GM12878 (cell line): ENCODE measurements around the gene TLK2. TPM values are rescaled to one million over a fixed set of nuclear protein-coding genes. Genes with fewer than 3 reads are reported as not detected.

Source experiments
- ATAC-seq: fragments of 200-7000 bp; cut with Tn5 transposase; 3 replicates; pipeline ENCODE4 v1.9.1; 2020; ENCODE audit warnings: mild to moderate bottlenecking, moderate library complexity
- BruUV-seq: library from RNA; stranded (reverse); fragments of 400-500 nt; replicated peaks from 2 replicates; lab custom pipeline; 2021; lab: Mats Ljungman, UMichigan
- CTCF ChIA-PET: fragments of 300-600 bp; sonication (Branson Sonifier 250); formaldehyde crosslinking; extraction: SDS; loops from one replicate; lab custom pipeline; 2021; ENCODE audit warnings: inconsistent platforms; lab: Yijun Ruan, JAX
- POLR2A ChIA-PET: fragments of 350-600 bp; formaldehyde crosslinking; extraction: SDS; loops from one replicate; lab custom pipeline; 2021; ENCODE audit warnings: inconsistent platforms; lab: Charles Lee
- RAD21 ChIA-PET: fragments of 300-600 bp; sonication (Branson Sonifier 250); formaldehyde crosslinking; loops from one replicate; lab custom pipeline; 2023; ENCODE audit warnings: antibody characterized with exemption; ENCODE audit not compliant: unreplicated experiment; lab: Charles Lee
- SMC1A ChIA-PET: fragments of 300-600 bp; sonication (Branson Sonifier 250); formaldehyde crosslinking; loops from one replicate; lab custom pipeline; 2023; ENCODE audit not compliant: unreplicated experiment, uncharacterized antibody; lab: Charles Lee
- DNase-seq: peaks from one replicate; pipeline ENCODE4 v3.0.0-alpha.2; 2011; ENCODE audit warnings: low read depth, low spot score
- FAIRE-seq: peaks from 3 replicates; lab custom pipeline; 2011; peaks lifted over from hg19 to GRCh38; lab: Jason Lieb, UNC
- H2AFZ ChIP-seq: 2 replicates; pipeline ENCODE4 v1.6.0; 2011; ENCODE audit warnings: low read depth, low read length, control low read depth; ENCODE audit not compliant: control insufficient read depth
- H3K27ac ChIP-seq: 2 replicates; pipeline ENCODE4 v1.5.1; 2011; ENCODE audit warnings: control low read depth; ENCODE audit not compliant: control insufficient read depth, insufficient read depth
- H3K27me3 ChIP-seq, 2 experiments: replicated peaks in 1 of 2; 2 replicates each; pipeline versions ENCODE4 v1.6.0 to v1.6.1; 2011; ENCODE audit warnings: low read length in 1 of 2; ENCODE audit not compliant: control insufficient read depth in 2 of 2, insufficient read depth in 2 of 2
- H3K36me3 ChIP-seq, 2 experiments: 2 replicates each; pipeline ENCODE4 v1.5.1; 2011; ENCODE audit warnings: low read length in 1 of 2; ENCODE audit not compliant: control insufficient read depth in 2 of 2, insufficient read depth in 2 of 2
- H3K4me1 ChIP-seq: 2 replicates; pipeline ENCODE4 v1.6.1; 2011; ENCODE audit warnings: mild to moderate bottlenecking, low read length, moderate library complexity, mixed read lengths; ENCODE audit not compliant: control insufficient read depth, insufficient read depth
- H3K4me2 ChIP-seq: 2 replicates; pipeline ENCODE4 v1.6.0; 2011; ENCODE audit warnings: control low read depth; ENCODE audit not compliant: control insufficient read depth, insufficient read depth
- H3K4me3 ChIP-seq: fragments of 200-600 bp; sonication (generic); 2 replicates; pipeline ENCODE4 v1.5.1; 2016
- H3K79me2 ChIP-seq: 2 replicates; pipeline ENCODE4 v1.6.0; 2011; ENCODE audit warnings: low read length; ENCODE audit not compliant: control insufficient read depth, insufficient read depth
- H3K9ac ChIP-seq: 2 replicates; pipeline ENCODE4 v1.8.0; 2011; ENCODE audit warnings: low read length, control low read depth, mixed read lengths; ENCODE audit not compliant: control insufficient read depth, insufficient read depth
- H3K9me3 ChIP-seq: replicated peaks from 3 replicates; pipeline ENCODE4 v1.5.1; 2011; ENCODE audit warnings: mild to moderate bottlenecking, low read length; ENCODE audit not compliant: control insufficient read depth, insufficient read depth
- H4K20me1 ChIP-seq: 2 replicates; pipeline ENCODE4 v1.6.0; 2011; ENCODE audit not compliant: control insufficient read depth, insufficient read depth
- BHLHE40 ChIP-seq, 2 experiments: fragments of 450-650 bp in 1 of 2; IDR thresholded peaks; 2 replicates each; pipeline ENCODE4 v1.6.1; 2011 to 2017; ENCODE audit warnings: low read depth in 2 of 2, borderline replicate concordance in 1 of 2, improper control_type of control experiment in 1 of 2, low read length in 1 of 2, mild to moderate bottlenecking in 1 of 2
- ETV6 ChIP-seq, 2 experiments: fragments of 450-650 bp in 1 of 2; IDR thresholded peaks in 1 of 2; conservative IDR thresholded peaks in 1 of 2; 2 replicates each; pipeline ENCODE4 v1.6.1; 2014; ENCODE audit warnings: antibody characterized with exemption in 1 of 2, borderline replicate concordance in 1 of 2, low read depth in 1 of 2, mild to moderate bottlenecking in 1 of 2, moderate library complexity in 1 of 2
- KAT2A ChIP-seq: conservative IDR thresholded peaks from 2 replicates; pipeline ENCODE4 v1.6.1; 2011; ENCODE audit warnings: low read depth, low read length; ENCODE audit not compliant: control insufficient read depth
- NR2C1 ChIP-seq: fragments of 450-650 bp; IDR thresholded peaks from 2 replicates; pipeline ENCODE4 v1.6.1; 2017; ENCODE audit warnings: antibody characterized with exemption, mild to moderate bottlenecking, moderate library complexity
- POU2F2 ChIP-seq: IDR thresholded peaks from 3 replicates; pipeline ENCODE4 v1.6.1; 2011; ENCODE audit warnings: low read depth, mild to moderate bottlenecking, low read length, borderline replicate concordance
- SMARCA5 ChIP-seq: fragments of 450-650 bp; IDR thresholded peaks from 2 replicates; pipeline ENCODE4 v1.6.1; 2017; ENCODE audit warnings: mild to moderate bottlenecking
- SREBF1 ChIP-seq: IDR thresholded peaks from 2 replicates; pipeline ENCODE4 v1.6.1; 2012; ENCODE audit warnings: mild to moderate bottlenecking, low read length
- TCF12 ChIP-seq: IDR thresholded peaks from 2 replicates; pipeline ENCODE4 v1.6.1; 2011; ENCODE audit warnings: low read depth, mild to moderate bottlenecking, low read length
- WGBS: methylation state at CpG from one replicate; pipeline ENCODE4 v1.1.6; 2016; ENCODE audit warnings: low lambda C conversion rate; ENCODE audit not compliant: insufficient replicate concordance, insufficient coverage; ENCODE audit errors: missing lambda C conversion rate; 5-methylcytosine and 5-hydroxymethylcytosine counted together
- in situ Hi-C: fragments of 300-500 bp; cut with MboI; formaldehyde crosslinking; loops from 9 replicates; pipeline ENCODE4 v1.14.3; 2018; ENCODE audit warnings: mixed read lengths
- intact Hi-C: fragments of 100-400 bp; cut with micrococcal nuclease; formaldehyde crosslinking; loops from one replicate; pipeline ENCODE4 v1.14.2; 2022; ENCODE audit not compliant: unreplicated experiment
- polyA plus RNA-seq, 11 experiments: library from polyadenylated mRNA; depleted of rRNA in 4 of 11; unstranded in 6 of 11; stranded (reverse) in 5 of 11; fragments of >200 nt; fragmentation: Nextera tagmentation in 4 of 11; fragmentation: Illumina TruSeq in 1 of 11; extraction: Ambion mirVana in 4 of 11; extraction: Trizol in 1 of 11; gene quantifications; 1 replicate in 1 of 11; 2 replicates in 10 of 11; pipeline versions ENCODE4 v1.2.1 to v1.2.3, GENCODE V29; 2011 to 2016; ENCODE audit warnings: inconsistent platforms in 2 of 11, missing spikeins in 2 of 11, low read depth in 1 of 11
- total RNA-seq, 4 experiments: library from RNA; depleted of rRNA in 3 of 4; stranded (reverse); fragments of >200 nt in 3 of 4; fragmentation: Illumina TruSeq in 1 of 4; extraction: Trizol in 1 of 4; gene quantifications; 2 replicates each; pipeline versions ENCODE4 v1.2.1 to v1.2.3, GENCODE V29; 2013 to 2021
- TF ChIP-seq, protein P1 (sequence below): fragments of 450-650 bp; IDR thresholded peaks from 2 replicates; pipeline ENCODE4 v1.6.1; 2017; ENCODE audit warnings: mild to moderate bottlenecking
- TF ChIP-seq, protein P2 (sequence below): fragments of 150-350 bp; IDR thresholded peaks from 2 replicates; pipeline ENCODE4 v1.6.1; 2014; ENCODE audit warnings: mild to moderate bottlenecking, low read depth, low read length
- TF ChIP-seq, protein P3 (sequence below): fragments of 450-650 bp; IDR thresholded peaks from 2 replicates; pipeline ENCODE4 v1.6.1; 2016; ENCODE audit warnings: mild to moderate bottlenecking
- TF ChIP-seq, protein P4 (sequence below): IDR thresholded peaks from 2 replicates; pipeline ENCODE4 v1.6.1; 2012; ENCODE audit warnings: low read length, inconsistent platforms
- TF ChIP-seq, protein P5 (sequence below): fragments of 150-350 bp; IDR thresholded peaks from 2 replicates; pipeline ENCODE4 v1.6.1; 2016; ENCODE audit warnings: low read depth, low read length

TLK2 gene
- total and polyA plus RNA-seq, 10 of the 15 experiments (the other 5 are each of a cell fraction or from before 2014, with no cell fraction given): 12.1 to 51.2 (median 27.5) TPM

DNA sequence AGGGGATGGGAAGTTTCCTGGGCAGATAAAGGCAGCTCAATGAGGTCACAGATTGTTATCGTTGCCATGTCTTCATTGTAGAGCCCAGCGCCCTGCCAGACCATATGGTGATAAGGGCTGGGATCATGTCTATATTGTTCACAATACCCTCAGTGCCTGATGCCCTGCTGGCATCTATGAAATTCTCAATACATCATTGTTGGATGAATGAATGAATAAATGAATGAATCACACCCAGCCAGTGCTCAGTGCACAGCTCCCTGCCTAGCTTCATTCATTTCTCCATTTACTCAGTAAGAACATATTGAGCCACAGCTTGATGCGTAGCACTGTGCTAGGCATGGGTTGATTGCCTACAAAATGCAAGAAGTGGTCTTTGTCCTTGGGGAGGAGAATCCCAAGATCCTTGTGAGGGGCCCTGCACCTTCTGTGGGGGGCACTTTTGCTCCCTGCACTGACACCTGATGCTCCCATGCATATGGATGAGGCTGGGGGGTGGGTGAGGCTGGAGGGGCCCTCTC is 178.6 kb downstream of the TLK2 start:
- Histone ChIP-seq H3K36me3 (no peaks in the 10 kb centered on the region), H3K27me3 (no peaks in the 10 kb centered on the region; a peak in 1 of 4 replicates), H3K9ac (no peak overlapping the region), H3K4me2 (no peak overlapping the region), H4K20me1 (no peaks in the 10 kb centered on the region), H3K4me1 (peaks cover 12% of the 10 kb centered on the region), H3K4me3 (no peak overlapping the region), H3K79me2 (no peaks in the 10 kb centered on the region), H3K27ac (no peak overlapping the region), H3K9me3 (peaks cover 6% of the 10 kb centered on the region; the same call in 2 of the 3 replicates), H2AFZ (no peak overlapping the region)
- DNase-seq (no peak), FAIRE-seq (no peak), ATAC-seq (no peak)
- in situ Hi-C loops (no loop called here), intact Hi-C loops (no loop called here)
- whole genome bisulfite sequencing: 98% methylated on average over 3 of the region's 3 CpGs
- ChIA-PET CTCF (no interaction called here), SMC1A (no interaction called here), POLR2A (no interaction called here), RAD21 (no interaction called here)
- BruUV-seq: no TSS peak
- TF ChIP-seq TCF12 (no peak), BHLHE40 (IDR thresholded peaks at IDR 0.05; ENCODE audit: borderline replicate concordance in 1 of 2, low read depth in 2 of 2, low read length in 1 of 2) (no peak), SMARCA5 (no peak), POU2F2 (no peak), KAT2A (no peak), SREBF1 (no peak), NR2C1 (no peak), ETV6 (conservative IDR thresholded peaks at IDR 0.05 in 1 of 2, IDR thresholded peaks at IDR 0.05 in 1 of 2; ENCODE audit: borderline replicate concordance in 1 of 2, low read depth in 1 of 2) (no peak)
- TF ChIP-seq, protein P1, sequence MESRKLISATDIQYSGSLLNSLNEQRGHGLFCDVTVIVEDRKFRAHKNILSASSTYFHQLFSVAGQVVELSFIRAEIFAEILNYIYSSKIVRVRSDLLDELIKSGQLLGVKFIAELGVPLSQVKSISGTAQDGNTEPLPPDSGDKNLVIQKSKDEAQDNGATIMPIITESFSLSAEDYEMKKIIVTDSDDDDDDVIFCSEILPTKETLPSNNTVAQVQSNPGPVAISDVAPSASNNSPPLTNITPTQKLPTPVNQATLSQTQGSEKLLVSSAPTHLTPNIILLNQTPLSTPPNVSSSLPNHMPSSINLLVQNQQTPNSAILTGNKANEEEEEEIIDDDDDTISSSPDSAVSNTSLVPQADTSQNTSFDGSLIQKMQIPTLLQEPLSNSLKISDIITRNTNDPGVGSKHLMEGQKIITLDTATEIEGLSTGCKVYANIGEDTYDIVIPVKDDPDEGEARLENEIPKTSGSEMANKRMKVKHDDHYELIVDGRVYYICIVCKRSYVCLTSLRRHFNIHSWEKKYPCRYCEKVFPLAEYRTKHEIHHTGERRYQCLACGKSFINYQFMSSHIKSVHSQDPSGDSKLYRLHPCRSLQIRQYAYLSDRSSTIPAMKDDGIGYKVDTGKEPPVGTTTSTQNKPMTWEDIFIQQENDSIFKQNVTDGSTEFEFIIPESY: no peak
- TF ChIP-seq, protein P2, sequence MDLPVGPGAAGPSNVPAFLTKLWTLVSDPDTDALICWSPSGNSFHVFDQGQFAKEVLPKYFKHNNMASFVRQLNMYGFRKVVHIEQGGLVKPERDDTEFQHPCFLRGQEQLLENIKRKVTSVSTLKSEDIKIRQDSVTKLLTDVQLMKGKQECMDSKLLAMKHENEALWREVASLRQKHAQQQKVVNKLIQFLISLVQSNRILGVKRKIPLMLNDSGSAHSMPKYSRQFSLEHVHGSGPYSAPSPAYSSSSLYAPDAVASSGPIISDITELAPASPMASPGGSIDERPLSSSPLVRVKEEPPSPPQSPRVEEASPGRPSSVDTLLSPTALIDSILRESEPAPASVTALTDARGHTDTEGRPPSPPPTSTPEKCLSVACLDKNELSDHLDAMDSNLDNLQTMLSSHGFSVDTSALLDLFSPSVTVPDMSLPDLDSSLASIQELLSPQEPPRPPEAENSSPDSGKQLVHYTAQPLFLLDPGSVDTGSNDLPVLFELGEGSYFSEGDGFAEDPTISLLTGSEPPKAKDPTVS: no peak
- TF ChIP-seq, protein P3, sequence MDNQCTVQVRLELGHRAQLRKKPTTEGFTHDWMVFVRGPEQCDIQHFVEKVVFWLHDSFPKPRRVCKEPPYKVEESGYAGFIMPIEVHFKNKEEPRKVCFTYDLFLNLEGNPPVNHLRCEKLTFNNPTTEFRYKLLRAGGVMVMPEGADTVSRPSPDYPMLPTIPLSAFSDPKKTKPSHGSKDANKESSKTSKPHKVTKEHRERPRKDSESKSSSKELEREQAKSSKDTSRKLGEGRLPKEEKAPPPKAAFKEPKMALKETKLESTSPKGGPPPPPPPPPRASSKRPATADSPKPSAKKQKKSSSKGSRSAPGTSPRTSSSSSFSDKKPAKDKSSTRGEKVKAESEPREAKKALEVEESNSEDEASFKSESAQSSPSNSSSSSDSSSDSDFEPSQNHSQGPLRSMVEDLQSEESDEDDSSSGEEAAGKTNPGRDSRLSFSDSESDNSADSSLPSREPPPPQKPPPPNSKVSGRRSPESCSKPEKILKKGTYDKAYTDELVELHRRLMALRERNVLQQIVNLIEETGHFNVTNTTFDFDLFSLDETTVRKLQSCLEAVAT: no peak
- TF ChIP-seq, protein P4, sequence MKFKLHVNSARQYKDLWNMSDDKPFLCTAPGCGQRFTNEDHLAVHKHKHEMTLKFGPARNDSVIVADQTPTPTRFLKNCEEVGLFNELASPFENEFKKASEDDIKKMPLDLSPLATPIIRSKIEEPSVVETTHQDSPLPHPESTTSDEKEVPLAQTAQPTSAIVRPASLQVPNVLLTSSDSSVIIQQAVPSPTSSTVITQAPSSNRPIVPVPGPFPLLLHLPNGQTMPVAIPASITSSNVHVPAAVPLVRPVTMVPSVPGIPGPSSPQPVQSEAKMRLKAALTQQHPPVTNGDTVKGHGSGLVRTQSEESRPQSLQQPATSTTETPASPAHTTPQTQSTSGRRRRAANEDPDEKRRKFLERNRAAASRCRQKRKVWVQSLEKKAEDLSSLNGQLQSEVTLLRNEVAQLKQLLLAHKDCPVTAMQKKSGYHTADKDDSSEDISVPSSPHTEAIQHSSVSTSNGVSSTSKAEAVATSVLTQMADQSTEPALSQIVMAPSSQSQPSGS: no peak
- TF ChIP-seq, protein P5, sequence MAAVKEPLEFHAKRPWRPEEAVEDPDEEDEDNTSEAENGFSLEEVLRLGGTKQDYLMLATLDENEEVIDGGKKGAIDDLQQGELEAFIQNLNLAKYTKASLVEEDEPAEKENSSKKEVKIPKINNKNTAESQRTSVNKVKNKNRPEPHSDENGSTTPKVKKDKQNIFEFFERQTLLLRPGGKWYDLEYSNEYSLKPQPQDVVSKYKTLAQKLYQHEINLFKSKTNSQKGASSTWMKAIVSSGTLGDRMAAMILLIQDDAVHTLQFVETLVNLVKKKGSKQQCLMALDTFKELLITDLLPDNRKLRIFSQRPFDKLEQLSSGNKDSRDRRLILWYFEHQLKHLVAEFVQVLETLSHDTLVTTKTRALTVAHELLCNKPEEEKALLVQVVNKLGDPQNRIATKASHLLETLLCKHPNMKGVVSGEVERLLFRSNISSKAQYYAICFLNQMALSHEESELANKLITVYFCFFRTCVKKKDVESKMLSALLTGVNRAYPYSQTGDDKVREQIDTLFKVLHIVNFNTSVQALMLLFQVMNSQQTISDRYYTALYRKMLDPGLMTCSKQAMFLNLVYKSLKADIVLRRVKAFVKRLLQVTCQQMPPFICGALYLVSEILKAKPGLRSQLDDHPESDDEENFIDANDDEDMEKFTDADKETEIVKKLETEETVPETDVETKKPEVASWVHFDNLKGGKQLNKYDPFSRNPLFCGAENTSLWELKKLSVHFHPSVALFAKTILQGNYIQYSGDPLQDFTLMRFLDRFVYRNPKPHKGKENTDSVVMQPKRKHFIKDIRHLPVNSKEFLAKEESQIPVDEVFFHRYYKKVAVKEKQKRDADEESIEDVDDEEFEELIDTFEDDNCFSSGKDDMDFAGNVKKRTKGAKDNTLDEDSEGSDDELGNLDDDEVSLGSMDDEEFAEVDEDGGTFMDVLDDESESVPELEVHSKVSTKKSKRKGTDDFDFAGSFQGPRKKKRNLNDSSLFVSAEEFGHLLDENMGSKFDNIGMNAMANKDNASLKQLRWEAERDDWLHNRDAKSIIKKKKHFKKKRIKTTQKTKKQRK: no peak
